Ramos (cell line): ENCODE measurements around the gene MRPL14.
"Not testable (repeated sequence)": the region's sequence is repeated elsewhere in the genome, so short reads cannot be mapped to it uniquely, and the experiment has no call there.

Experiments
- in situ Hi-C: fragments of 300-500 bp; cut with MboI; formaldehyde crosslinking; loops from one replicate; pipeline ENCODE4 v1.14.3; 2022; ENCODE audit warnings: low sequenced_read_pairs; ENCODE audit not compliant: unreplicated experiment

The MRPL14 gene

GRCh38 chr6:44105146-44105545 lies 22.1 kb downstream of the MRPL14 start:
- in situ Hi-C loops = no loop called here

- in situ Hi-C loops = no loop called here
Measured at GRCh38 chr6:44104481-44105021, 22.7 kb downstream of the MRPL14 start.

DNA sequence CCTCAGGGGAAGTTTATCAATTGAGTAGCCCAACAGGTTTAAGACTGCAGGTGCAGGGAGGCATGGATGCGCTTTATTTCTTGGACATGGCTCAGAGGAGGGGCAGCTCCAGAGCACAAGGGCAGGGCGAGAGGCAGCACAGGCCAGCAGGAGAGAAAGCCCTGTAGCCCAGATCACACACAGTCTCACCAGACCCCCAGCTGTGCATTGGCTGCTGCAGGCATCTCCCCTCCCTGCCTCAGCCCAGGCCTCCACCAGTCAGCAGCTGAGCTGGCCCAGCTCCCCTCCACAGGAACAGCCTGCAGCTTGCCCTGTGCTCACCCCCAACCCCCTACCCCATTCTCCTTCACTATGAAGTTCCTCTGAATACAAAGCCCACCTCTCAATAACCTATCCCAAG lies 24.7 kb downstream of the MRPL14 start:
- in situ Hi-C loops = no loop called here

GRCh38 chr6:44101832-44102231 lies 25.4 kb downstream of the MRPL14 start:
- in situ Hi-C loops = no loop called here

- in situ Hi-C loops = no loop called here
Measured at GRCh38 chr6:44100088-44100550, 27.1 kb downstream of the MRPL14 start.

- in situ Hi-C loops = no loop called here
Measured at GRCh38 chr6:44099192-44099591, 28.1 kb downstream of the MRPL14 start.

DNA sequence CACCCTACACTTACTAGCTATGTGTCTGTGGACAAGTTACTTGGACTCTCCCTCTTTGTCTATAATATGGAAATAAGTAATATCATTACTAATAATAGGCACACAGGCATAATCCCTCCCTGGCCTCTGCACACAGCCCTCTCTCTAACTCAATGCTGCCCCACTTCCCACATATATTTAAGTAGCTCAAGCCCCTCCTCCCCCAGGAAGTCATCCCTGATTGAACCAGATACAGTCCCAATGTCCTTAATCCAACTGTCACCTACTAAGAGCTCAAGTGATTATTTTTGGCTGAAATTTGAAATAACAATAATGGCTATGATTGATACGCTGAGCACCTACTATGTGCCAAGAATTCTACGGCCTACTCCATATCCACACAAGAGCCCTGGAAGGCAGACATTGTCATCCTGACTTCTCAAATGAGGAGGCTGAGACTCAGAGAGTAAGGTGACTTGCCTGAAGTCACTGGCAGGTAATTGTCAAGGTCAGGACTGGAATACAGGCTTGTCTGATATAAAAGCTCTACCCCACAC lies 29.4 kb downstream of the MRPL14 start:
- in situ Hi-C loops = no loop called here

- in situ Hi-C loops = no loop called here
Measured at GRCh38 chr6:44096612-44097011, 30.6 kb downstream of the MRPL14 start.

GRCh38 chr6:44095243-44095623 lies 32.0 kb downstream of the MRPL14 start:
- in situ Hi-C loops = not testable (repeated sequence)

GRCh38 chr6:44094403-44095242 lies 32.6 kb downstream of the MRPL14 start:
- in situ Hi-C loops = no loop called here

GRCh38 chr6:44093750-44094402 lies 33.4 kb downstream of the MRPL14 start:
- in situ Hi-C loops = no loop called here

- in situ Hi-C loops = no loop called here
Measured at GRCh38 chr6:44093066-44093465, 34.2 kb downstream of the MRPL14 start.

- in situ Hi-C loops = no loop called here
Measured at GRCh38 chr6:44091981-44092884, 35.0 kb downstream of the MRPL14 start.

DNA sequence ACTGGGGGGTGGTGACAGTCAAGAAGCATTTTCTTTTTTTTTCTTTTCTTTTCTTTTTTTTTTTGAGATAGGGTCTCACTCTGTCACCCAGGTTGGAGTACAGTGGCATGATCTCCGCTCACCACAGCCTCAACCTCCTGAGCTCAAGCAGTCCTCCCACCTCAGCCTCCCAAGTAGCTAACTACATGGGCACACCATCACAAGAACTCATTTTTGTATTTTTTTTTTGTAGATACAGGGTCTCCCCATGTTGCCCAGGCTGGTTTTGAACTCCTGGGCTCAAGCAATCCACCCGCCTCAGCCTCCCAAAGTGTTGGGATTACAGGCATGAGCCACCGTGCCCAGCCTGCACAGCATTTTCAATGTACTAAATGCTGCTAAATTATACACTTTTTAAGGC lies 35.9 kb downstream of the MRPL14 start:
- in situ Hi-C loops = not testable (repeated sequence)

DNA sequence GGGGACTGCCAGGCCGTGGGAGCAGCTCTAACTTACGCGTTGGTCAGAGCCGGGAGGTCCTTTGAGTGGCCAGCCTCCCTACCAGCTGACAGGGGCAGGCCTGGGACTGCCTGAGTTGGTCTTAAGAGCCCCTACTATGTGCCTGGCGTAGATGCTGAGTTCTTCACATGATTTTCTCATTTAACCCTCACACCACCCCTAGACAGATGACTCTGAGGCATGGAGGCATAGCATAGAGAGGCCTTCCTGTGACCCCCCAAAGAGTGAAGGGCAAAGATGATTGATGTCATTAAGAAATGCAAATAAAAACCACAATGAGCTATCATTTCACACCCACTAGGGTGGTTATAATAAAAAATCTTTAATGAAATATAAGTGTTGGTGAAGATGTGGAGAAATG lies 36.8 kb downstream of the MRPL14 start:
- in situ Hi-C loops = no loop called here

GRCh38 chr6:44088827-44089590 lies 38.2 kb downstream of the MRPL14 start:
- in situ Hi-C loops = loop anchor here (5.0 to 10.0 kb wide), 2 partner anchors 63 to 424 kb away; no protein-coding TSS in a partner anchor

- in situ Hi-C loops = loop anchor here (5.0 to 10.0 kb wide), 2 partner anchors 65 to 423 kb away; no protein-coding TSS in a partner anchor
Measured at GRCh38 chr6:44087623-44088022, 39.6 kb downstream of the MRPL14 start.

DNA sequence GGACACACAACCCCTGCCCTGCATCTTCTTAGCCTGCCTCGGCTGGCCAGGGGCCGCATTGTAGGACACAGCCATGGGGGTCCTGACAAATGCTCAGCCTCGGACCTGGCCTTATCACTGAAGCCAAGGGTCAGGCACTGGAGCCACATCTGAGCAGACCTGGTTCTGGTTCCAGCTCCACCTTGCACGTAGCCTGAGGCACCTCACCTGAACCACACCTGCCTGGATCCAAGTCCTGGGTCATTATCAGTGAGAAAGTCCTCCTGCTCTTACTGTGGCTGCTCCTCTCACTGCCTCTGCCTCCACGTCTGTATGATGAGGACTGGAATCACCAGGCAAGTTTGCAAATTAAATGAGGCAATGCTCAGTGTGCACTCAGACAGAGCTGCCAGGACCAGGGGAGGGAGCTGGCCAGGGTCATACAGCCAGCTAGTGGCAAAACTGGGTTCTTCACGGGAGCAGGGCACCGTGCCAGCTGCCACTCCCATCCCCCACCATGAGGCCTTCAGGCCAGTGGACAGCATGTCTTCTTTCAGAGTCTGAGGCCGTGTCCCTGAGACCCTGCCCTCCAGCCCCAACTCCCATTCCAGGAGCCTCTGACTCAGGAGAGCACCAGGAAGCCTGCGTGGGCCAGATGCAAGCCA lies 40.2 kb downstream of the MRPL14 start:
- in situ Hi-C loops = loop anchor here (5.0 to 10.0 kb wide), 2 partner anchors 65 to 422 kb away; no protein-coding TSS in a partner anchor

GRCh38 chr6:44085219-44085618 lies 42.0 kb downstream of the MRPL14 start:
- in situ Hi-C loops = loop anchor here (5.0 to 10.0 kb wide), 2 partner anchors 67 to 420 kb away; no protein-coding TSS in a partner anchor
